GM18951 (cell line): Measurements from ENCODE around the gene ARF5.

Experiments
- POLR2A ChIP-seq: IDR thresholded peaks from 4 replicates; pipeline ENCODE4 v1.6.1; 2011; ENCODE audit warnings: mild to moderate bottlenecking; ENCODE audit not compliant: insufficient read length, insufficient read depth; ENCODE audit errors: extremely low read depth
- in situ Hi-C: fragments of 300-500 bp; cut with MboI; formaldehyde crosslinking; loops from one replicate; pipeline ENCODE4 v1.12.0; 2022; ENCODE audit warnings: low sequenced_read_pairs, mixed read lengths, inconsistent platforms; ENCODE audit not compliant: unreplicated experiment

Gene ARF5

DNA sequence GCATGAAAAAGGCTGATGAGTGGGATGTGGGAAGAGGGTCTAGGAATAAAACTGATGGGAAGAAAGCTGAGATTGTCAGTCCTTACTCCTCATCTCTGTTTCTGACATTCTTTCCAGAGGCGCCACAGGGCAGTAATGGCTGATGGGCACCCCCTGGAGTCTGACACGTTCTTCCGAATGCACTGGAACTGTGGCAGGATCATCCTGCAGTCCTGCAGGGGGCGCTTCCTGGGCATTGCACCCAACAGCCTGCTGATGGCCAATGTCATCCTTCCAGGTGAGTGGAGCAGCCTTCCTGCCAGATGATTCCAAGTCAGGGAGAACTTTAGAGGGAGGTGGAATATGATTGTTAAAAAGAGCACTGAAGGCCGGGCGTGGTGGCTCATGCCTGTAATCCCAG lies 10.1 kb downstream of the ARF5 start:
- no peak for TF ChIP-seq POLR2A
- in situ Hi-C loops: no loop called here

GRCh38 chr7:127600885-127601284 lies 12.7 kb downstream of the ARF5 start:
- in situ Hi-C loops: no loop called here
- no peak for TF ChIP-seq POLR2A

DNA sequence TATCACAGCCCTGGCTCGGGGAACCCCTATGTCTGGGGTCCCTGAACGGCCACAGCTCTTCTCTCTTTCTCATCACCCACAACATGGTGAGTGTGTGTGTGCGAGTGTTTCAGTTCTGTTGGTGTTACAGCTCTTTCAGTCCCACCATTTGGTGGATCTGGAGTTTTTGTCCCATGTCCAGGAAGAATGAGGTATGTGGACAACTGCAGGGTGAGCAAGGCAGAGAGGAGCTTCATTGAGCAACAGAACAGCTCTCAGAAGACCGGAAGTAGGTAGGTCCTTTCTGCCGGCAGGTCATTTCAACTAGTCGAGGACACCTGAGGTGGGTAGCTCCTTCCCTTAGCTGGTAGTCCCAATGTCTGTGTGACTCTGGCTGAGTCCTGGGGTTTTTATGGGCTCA lies 20.2 kb downstream of the ARF5 start:
- in situ Hi-C loops: no loop called here
- no peak for TF ChIP-seq POLR2A

- TF ChIP-seq POLR2A: no peak
- in situ Hi-C loops: no loop called here
Observed at GRCh38 chr7:127609297-127609696, 21.1 kb downstream of the ARF5 start.

GRCh38 chr7:127612263-127612662 lies 24.1 kb downstream of the ARF5 start:
- TF ChIP-seq POLR2A: no peak
- in situ Hi-C loops: no loop called here

- in situ Hi-C loops: no loop called here
- no peak for TF ChIP-seq POLR2A
Observed at GRCh38 chr7:127616724-127617123, 28.5 kb downstream of the ARF5 start.

GRCh38 chr7:127618042-127618441 lies 29.8 kb downstream of the ARF5 start, which contains the start of gene PAX4:
Gene PAX4 (minus strand): TSS chr7:127618142. CDS start chr7:127615928, 2,214 bp downstream.
- in situ Hi-C loops: no loop called here
- no peak for TF ChIP-seq POLR2A

GRCh38 chr7:127618775-127619174 lies 30.6 kb downstream of the ARF5 start:
- no peak for TF ChIP-seq POLR2A
- in situ Hi-C loops: no loop called here

GRCh38 chr7:127619681-127620405 lies 31.6 kb downstream of the ARF5 start:
- in situ Hi-C loops: no loop called here

DNA sequence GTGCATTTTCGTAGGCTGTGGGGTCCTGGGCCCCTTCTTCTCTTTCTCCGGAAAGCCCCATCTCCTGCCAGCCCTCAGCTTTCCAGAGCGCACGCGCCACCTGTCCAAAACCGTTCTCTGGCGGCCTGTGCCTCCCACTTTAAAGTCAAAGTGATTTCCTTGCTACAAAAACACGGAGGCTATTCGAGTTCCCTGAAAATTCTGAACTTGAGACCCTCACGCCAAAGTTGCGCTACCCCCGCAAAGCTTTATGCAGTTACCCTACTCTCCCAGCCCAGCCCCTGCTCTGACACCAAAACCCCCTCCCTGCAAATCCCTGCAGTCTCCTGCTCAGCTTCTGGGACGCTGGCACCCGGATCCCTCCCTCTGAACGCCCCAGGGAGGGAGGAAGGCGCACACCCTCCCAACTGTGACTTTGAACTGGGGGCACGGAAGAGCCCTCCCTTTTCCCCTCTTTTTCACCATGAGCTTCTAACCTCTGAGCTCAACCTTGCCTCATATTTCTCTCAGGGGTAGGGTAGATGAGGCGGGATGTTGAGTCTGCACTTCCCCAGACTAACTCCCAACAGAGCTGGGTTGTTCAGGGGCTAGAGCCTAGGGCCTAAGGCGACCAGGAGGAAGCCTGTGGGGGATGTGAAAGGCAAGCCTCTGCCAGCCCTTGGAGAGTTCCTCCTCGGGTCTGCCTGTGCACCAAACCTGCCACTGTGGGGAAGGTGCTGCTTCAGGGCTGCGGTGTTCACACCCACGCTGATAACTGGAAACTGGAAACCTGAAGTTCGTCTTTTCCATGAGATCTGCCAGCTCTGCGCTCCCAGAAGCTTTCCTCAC lies 32.4 kb downstream of the ARF5 start:
- TF ChIP-seq POLR2A: no peak
- in situ Hi-C loops: no loop called here

More at GRCh38 chr7:127619681-127620405, 31.6 kb downstream of the ARF5 start:
- no peak for TF ChIP-seq POLR2A

DNA sequence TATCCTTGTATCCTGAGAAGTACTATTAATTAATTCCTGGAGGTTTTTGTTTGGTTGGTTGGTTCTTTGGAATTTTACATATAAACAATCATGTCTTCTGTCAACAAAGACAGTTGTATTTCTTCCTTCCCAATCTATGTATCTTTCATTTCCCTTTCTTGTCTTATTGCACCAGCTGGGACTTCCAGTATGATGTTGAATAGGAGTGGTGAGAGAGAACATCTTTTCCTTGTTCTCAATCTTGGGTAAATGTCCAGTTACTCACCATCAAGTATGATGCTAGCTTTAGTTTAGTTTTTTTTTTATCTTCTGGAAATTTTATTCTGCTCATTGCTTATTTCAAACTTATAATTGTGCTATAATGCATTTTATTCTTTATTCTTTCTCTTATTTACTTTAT lies 37.1 kb downstream of the ARF5 start:
- in situ Hi-C loops: no loop called here
- no peak for TF ChIP-seq POLR2A

DNA sequence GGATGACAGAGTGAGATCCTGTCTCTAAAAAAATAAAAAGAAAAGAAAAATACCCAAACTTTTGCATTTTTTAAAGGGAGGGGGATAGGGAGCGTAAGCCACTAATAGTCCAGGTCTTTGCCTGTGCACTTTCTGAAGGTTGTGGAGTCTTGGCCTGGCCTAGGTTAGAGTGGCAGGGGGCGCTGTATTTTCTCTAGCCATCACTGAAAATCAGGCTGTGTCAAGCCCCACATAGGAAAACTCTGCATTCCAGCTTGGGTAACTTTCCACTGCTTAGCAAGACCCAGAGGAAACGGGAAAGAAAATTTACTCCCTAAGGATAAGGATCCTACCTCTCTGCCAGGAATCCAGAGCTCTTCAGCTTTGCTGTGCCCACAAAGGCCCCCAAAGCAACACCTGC lies 40.2 kb downstream of the ARF5 start:
- in situ Hi-C loops: no loop called here
- no peak for TF ChIP-seq POLR2A

DNA sequence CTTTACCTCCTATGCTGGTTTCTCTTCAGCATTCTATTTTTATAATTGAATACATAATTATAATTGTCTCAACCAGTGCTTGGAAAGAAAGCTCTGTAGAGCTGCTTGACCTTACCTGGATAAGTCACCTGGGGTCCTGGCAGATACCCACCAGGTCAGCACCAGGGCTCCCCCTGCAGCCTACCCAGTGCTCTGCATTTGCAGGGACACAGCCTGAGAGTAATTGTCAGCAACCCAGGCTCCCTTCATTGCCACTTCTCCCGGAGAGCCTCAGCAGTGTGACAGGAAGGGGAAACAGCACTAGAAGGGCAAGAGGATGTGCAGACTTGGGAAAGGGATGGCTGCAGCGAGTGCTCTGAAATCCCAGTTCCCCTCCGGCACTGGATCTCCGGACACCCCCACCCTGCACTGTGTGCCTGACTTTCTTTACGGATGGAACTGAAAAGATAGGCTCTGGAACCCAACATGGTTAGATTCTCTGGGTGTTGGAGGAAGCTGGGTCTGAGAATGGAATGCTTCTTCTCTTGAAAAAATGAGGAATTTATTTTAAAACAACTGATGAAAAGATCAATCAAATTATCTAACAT lies 41.1 kb downstream of the ARF5 start:
- in situ Hi-C loops: no loop called here
- TF ChIP-seq POLR2A: no peak
